ENCODE results near the gene B3GNT5. TPM values are rescaled to one million over a fixed set of nuclear protein-coding genes. Genes with fewer than 3 reads are reported as not detected.

B3GNT5 gene
- total and polyA plus RNA-seq, 2 donors (not counting 3 experiments of a cell fraction or from before 2014, with no cell fraction given), result 4.1 to 25.6 TPM

- H3K9ac ChIP-seq (replicated peaks; ENCODE audit: extremely low read depth, insufficient read depth, low read length), result peak overlapping the region; percentile 57
- H3K9me3 ChIP-seq (replicated peaks; ENCODE audit: control insufficient read depth, insufficient read depth, low read length), result no peaks in the 10 kb centered on the region
- TF ChIP-seq CTCF (IDR thresholded peaks at IDR 0.05; ENCODE audit: extremely low read depth in 1 of 2, insufficient read depth in 1 of 2, low read depth in 1 of 2, low read length in 2 of 2), result no peak
- no peak for TF ChIP-seq POLR2A (IDR thresholded peaks at IDR 0.05; ENCODE audit: low read depth, low read length)
- peak; percentile 82 for TF ChIP-seq POLR2AphosphoS5 (IDR thresholded peaks at IDR 0.05; ENCODE audit: insufficient read depth, low read depth, low read length)
- peak; percentile 64 for TF ChIP-seq GATA2 (IDR thresholded peaks at IDR 0.05; ENCODE audit: insufficient read depth, insufficient read length, low read depth, low read length)
- peak; percentile 99 for TF ChIP-seq JUN (IDR thresholded peaks at IDR 0.05; ENCODE audit: borderline replicate concordance, insufficient read depth, insufficient read length, low read depth)
- TF ChIP-seq FOS (IDR thresholded peaks at IDR 0.05; ENCODE audit: borderline replicate concordance, insufficient read depth, low read length), result peak; percentile 95
- no peak for TF ChIP-seq MAX (IDR thresholded peaks at IDR 0.05; ENCODE audit: insufficient read depth, insufficient read length)
- TF ChIP-seq EZH2 (IDR thresholded peaks at IDR 0.05; ENCODE audit: borderline replicate concordance, low read depth, low read length, severe bottlenecking), result no peak
- no peak for TF ChIP-seq MYC (IDR thresholded peaks at IDR 0.05; ENCODE audit: low read depth, low read length)
- peak overlapping the region; percentile 85 for H3K4me2 ChIP-seq (ENCODE audit: insufficient read depth, low read length)
- CTCF ChIA-PET, result interaction anchor here (0.9 to 3.2 kb wide), 14 partner anchors 10 to 101 kb away, joined by 3 to 30 read pairs (median 4); partner anchors contain the start of gene B3GNT5
- POLR2A ChIA-PET, result interaction anchor here (0.7 to 0.8 kb wide), 2 partner anchors 96 to 100 kb away, joined by 3 read pairs; no protein-coding TSS in a partner anchor
- H3K79me2 ChIP-seq (ENCODE audit: control insufficient read depth, insufficient read depth, low read length), result no peaks in the 10 kb centered on the region
- intact Hi-C loops (cut with micrococcal nuclease), result loop anchor here (1.0 to 2.0 kb wide), 7 partner anchors 11 to 163 kb away; partner anchors contain the start of gene B3GNT5
- FAIRE-seq (peak; percentile 97), DNase-seq (ENCODE audit: low read depth, low spot score) (peak; percentile 97)
- no peaks in the 10 kb centered on the region for H4K20me1 ChIP-seq (replicated peaks; ENCODE audit: control insufficient read depth, extremely low read depth, insufficient read depth, low read length)
- H3K4me1 ChIP-seq (ENCODE audit: control insufficient read depth, extremely low read depth, insufficient read depth, low read length), result peaks cover 30% of the 10 kb centered on the region
- peak overlapping the region; percentile 91 for H3K27ac ChIP-seq (ENCODE audit: insufficient read depth, low read depth, low read length)
- no peaks in the 10 kb centered on the region for H3K27me3 ChIP-seq (ENCODE audit: control insufficient read depth in 2 of 2, insufficient read depth in 2 of 2, low read length in 2 of 2)
- H3K9me1 ChIP-seq (replicated peaks; ENCODE audit: control insufficient read depth, extremely low read depth, insufficient read depth, low read length), result no peaks in the 10 kb centered on the region
- peak overlapping the region in 1 of 3 experiments; percentile 10 for H3K4me3 ChIP-seq (replicated peaks in 1 of 3; ENCODE audit: insufficient read depth in 1 of 3, low read depth in 1 of 3, low read length in 3 of 3)
- H3K36me3 ChIP-seq (ENCODE audit: control insufficient read depth in 2 of 2, extremely low read depth in 1 of 2, insufficient read depth in 2 of 2, low read length in 2 of 2), result no peaks in the 10 kb centered on the region
- dilution Hi-C loops (cut with MboI; ENCODE audit: extremely low pct_ligation_motif_present, low sequenced_read_pairs), result no loop called here
- TSS peak; percentile 83 for BruUV-seq (replicated peaks)
- no peak overlapping the region for H2AFZ ChIP-seq (ENCODE audit: low read depth, low read length)
Observed at GRCh38 chr3:183285828-183286457, 32.9 kb downstream of the B3GNT5 start.
